ENCODE results near the gene ABCC6.
"Not testable (repeated sequence)": the region's sequence is repeated elsewhere in the genome, so short reads cannot be mapped to it uniquely, and the experiment has no call there.

DNA sequence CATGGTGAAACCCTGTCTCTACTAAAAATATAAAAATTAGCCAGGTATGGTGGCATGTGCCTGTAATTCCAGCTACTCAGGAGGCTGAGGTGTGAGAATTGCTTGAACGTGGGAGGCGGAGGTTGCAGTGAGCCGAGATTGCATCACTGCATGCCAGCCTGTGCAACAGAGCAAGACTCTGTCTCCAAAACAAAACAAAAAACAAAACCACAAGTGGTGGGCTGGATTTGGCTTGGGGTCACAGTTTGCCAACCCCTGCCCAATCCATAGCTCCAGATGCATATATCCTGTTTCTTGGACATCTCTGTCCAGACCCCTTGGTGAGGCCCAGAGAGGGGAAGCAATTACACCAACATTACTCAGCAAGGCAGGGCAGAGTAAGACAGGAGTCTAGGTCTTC is 41.5 kb downstream of the ABCC6 start:
- TF ChIP-seq SIN3A (IDR thresholded peaks at IDR 0.05; ENCODE audit: borderline replicate concordance, low read depth, low read length); POLR2AphosphoS5 (IDR thresholded peaks at IDR 0.05; ENCODE audit: low read depth, low read length); KLF12 (CRISPR knock-in tag; IDR thresholded peaks at IDR 0.05; ENCODE audit: borderline replicate concordance): not testable (repeated sequence)

Data from HepG2 (cell line).